ENCODE data around the gene GPD1. TPM values are rescaled to one million over a fixed set of nuclear protein-coding genes. Genes with fewer than 3 reads are reported as not detected.

The GPD1 gene
- total RNA-seq, 1 donor from 2014 or later = 0.91 TPM

DNA sequence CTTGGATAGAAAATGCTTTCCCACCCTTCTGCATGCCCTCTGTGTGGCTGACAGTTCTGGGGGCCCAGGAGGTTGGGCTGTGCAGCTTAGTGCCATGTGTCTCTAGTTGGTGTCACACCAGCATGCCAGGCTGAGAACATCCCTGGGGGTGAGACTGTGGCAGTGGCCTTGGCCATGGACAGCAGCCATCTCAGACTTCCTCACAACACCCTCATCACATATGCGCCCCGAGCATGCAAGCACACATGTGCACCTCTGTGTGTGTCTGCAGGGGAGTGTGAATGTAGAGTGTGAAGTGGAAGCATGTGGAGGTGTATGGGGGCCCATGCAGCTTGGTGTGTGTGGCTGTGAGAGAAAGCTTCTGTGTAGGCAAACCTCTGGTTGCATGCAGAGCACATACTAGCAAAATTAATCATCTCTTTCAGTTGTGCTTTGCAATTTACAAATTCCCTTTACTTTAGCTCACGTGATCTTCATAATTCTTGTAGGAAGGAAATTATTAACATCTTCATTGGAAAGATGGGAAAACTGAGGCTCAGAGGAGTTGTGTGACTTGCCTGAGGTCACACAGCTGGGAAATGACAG lies 38.0 kb upstream of the GPD1 start:
- Mint-ChIP-seq H3K4me1 (peaks cover 15% of the 10 kb centered on the region), H3K27me3 (peaks cover 5% of the 10 kb centered on the region), H3K36me3 (ENCODE audit: low read depth) (peaks cover 5% of the 10 kb centered on the region), H3K27ac (no peak overlapping the region), H3K4me3 (no peak overlapping the region), H3K9me3 (no peaks in the 10 kb centered on the region)
- DNase-seq = no peak
- intact Hi-C loops (cut with micrococcal nuclease) = no loop called here

DNA sequence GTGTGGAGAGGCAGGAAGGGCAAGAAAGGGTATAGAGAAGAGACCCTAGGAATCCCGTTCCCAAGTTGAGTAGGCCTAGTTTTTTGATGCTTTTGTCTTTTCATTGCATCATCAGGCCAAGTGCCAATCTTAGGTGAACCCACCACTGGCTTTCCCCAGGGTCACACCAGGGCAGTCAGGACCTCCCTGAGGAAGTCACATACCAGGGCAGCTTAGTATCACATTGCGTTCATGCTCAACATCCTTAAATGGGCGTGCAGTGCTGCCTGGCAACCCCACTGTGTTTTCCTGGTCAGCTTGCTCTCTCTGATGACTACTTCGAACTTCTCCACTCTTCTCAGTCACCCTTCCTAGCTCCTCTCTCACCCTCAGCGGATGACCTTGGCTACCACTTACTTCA lies 37.4 kb upstream of the GPD1 start:
- Mint-ChIP-seq H3K27ac (no peak overlapping the region), H3K4me1 (peaks cover 12% of the 10 kb centered on the region), H3K4me3 (no peak overlapping the region), H3K9me3 (no peaks in the 10 kb centered on the region), H3K36me3 (ENCODE audit: low read depth) (peaks cover 1% of the 10 kb centered on the region), H3K27me3 (peaks cover 4% of the 10 kb centered on the region)
- intact Hi-C loops (cut with micrococcal nuclease) = no loop called here
- DNase-seq = no peak

DNA sequence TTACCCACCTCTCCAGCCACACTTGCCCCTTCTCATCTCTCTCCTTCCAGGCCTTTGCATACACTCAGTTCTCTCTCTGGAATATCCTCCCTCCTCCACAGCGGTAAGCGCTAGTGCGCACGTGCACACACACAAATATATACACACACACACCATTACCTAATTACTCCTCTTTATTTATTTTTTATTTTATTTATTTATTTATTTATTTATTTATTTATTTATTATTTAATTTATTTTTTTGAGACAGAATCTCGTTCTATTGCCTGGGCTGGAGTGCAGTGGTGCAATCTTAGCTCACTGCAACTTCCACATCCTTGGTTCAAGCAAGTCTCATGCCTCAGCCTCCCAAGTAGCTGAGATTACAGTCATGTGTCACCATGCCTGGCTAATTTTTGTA lies 34.7 kb upstream of the GPD1 start:
- no peak for DNase-seq
- Mint-ChIP-seq H3K36me3 (ENCODE audit: low read depth) (no peaks in the 10 kb centered on the region), H3K4me1 (peaks cover 9% of the 10 kb centered on the region), H3K4me3 (no peak overlapping the region), H3K27me3 (no peaks in the 10 kb centered on the region), H3K27ac (no peak overlapping the region), H3K9me3 (no peaks in the 10 kb centered on the region)
- intact Hi-C loops (cut with micrococcal nuclease) = no loop called here

DNA sequence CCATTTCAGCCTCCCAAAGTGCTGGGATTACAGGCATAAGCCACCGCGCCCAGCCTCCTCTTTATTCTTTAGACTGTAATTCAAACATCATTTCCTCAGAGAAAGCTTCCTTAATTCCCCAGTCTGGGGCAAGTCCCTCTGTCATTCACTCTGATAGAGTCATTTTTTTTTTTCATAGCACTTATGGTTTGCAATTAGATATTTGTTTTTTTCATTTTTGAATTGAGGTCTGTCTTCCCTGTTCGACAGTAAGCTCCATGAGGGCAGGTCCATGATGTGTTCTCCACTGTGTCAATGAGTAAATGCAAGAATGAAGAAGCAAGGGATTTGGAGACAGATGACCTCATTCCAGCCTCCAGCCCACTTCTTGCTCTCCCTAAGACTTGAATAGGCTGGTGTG lies 34.3 kb upstream of the GPD1 start:
- Mint-ChIP-seq H3K9me3 (no peaks in the 10 kb centered on the region), H3K27me3 (no peaks in the 10 kb centered on the region), H3K36me3 (ENCODE audit: low read depth) (no peaks in the 10 kb centered on the region), H3K4me3 (no peak overlapping the region), H3K4me1 (peaks cover 9% of the 10 kb centered on the region), H3K27ac (no peak overlapping the region)
- no peak for DNase-seq
- intact Hi-C loops (cut with micrococcal nuclease) = no loop called here

DNA sequence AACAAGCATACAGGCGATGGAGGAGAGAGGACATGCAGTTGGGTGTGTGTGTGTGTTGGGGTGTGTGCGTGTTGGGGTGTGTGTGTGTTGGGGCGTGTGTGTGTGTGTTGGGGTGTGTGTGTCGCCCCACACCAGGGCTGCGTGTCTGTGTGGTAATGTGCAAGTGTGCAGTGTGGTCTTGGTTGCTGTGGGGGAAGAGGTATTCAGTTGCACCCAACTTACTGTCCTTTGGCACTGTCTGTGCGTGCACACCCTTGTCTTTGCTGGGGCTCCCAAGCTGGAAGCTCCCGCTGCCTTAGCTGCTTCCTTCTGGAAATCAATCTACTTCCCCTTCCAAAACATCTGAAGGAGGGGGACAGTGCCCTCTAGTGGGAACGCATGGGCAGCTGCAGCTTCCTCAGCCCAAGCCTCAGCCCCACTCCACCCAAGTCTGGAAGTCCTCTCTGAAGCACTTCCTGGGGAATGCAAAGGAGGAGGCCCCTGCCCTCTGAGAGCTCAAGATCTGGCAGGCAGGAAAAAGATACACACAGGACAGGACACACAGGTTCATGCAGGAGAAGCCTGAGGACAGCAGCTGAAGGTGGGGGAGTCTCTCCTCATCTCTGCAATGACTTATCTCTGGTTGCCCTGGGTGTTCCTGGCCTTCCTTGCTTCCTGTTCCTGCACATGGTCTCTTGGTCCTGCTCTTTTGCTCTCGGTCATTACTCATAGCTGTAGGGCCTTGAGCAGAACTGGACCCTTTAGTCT lies 33.3 kb upstream of the GPD1 start:
- Mint-ChIP-seq H3K4me1 (peaks cover 11% of the 10 kb centered on the region), H3K9me3 (no peaks in the 10 kb centered on the region), H3K27ac (no peak overlapping the region), H3K4me3 (no peak overlapping the region), H3K36me3 (ENCODE audit: low read depth) (no peaks in the 10 kb centered on the region), H3K27me3 (no peaks in the 10 kb centered on the region)
- peak; percentile 90 for DNase-seq
- intact Hi-C loops (cut with micrococcal nuclease) = loop anchor here (1.0 kb wide), 2 partner anchors 31 to 103 kb away; no protein-coding TSS in a partner anchor

DNA sequence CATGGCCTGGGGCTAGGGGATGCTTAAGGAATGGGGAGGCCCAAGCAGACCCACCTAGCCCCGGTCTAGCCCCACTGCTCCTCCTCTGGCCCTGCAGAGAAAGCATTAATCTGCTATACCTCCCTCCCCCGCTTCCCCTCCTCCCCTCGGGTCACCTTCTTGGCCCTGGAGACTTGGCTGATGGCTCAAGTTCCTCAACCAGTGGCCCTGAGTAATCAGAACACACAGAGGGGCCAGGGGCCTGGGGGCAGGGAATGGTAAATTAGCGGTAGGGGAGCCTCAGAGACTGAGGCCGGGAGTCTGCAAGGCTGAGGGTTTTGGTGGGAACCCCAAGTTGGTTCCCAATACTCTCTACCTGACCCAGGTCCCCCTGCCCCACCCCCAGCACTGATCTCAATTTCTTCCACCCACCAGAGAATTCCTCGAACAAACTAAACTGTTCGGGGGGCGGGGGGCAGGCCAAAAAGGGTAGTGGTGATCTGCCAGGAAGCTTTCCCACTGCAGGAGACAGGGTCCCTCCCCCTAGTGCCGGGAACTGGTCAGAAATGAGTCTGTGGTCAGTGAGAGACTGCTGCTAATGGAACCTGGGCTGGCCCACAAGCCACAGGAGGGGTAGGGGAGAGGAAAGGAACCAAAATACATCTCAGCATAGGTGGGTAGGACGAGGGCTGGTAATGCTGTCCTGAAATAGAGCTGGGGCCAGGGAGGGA lies 31.5 kb upstream of the GPD1 start:
- no peaks in the 10 kb centered on the region for H3K9me3 Mint-ChIP-seq
- no peaks in the 10 kb centered on the region for H3K27me3 Mint-ChIP-seq
- intact Hi-C loops (cut with micrococcal nuclease) = no loop called here
- H3K4me1 Mint-ChIP-seq = peaks cover 12% of the 10 kb centered on the region
- no peak for DNase-seq
- no peak overlapping the region for H3K4me3 Mint-ChIP-seq
- H3K36me3 Mint-ChIP-seq (ENCODE audit: low read depth) = no peaks in the 10 kb centered on the region
- H3K27ac Mint-ChIP-seq = no peak overlapping the region

DNA sequence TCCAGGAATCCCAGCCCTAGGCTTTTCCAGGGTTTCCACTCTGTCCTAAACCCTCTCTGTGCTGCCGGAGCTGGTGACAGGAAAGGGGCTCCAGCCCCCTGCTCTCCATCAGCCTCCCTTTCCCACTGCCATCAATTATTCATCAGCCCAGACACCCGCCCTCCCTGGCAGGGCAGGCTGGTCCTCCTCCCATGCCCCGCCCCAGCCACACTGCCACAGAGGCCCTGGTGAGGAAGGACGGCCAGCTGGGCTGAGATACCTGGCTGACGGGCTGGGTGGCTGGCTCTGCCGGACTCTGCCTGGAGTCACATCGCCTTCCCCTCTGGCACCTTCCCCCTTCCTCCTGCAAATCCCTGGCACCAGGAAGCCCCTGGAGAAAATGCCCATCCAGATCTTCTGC lies 30.6 kb upstream of the GPD1 start:
- Mint-ChIP-seq H3K27ac (no peak overlapping the region), H3K4me1 (peaks cover 12% of the 10 kb centered on the region), H3K9me3 (no peaks in the 10 kb centered on the region), H3K27me3 (no peaks in the 10 kb centered on the region), H3K4me3 (no peak overlapping the region), H3K36me3 (ENCODE audit: low read depth) (no peaks in the 10 kb centered on the region)
- no peak for DNase-seq
- intact Hi-C loops (cut with micrococcal nuclease) = no loop called here

DNA sequence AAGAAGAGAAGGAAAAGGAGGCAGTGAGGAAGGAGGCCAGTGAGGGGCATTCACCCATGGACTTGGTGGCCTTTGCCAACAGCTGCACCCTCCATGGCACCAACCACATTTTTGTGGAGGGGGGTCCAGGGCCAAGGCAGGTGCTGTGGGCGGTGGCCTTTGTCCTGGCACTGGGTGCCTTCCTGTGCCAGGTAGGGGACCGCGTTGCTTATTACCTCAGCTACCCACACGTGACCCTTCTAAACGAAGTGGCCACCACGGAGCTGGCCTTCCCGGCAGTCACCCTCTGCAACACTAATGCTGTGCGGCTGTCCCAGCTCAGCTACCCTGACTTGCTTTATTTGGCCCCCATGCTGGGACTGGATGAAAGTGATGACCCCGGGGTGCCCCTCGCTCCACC lies 30.1 kb upstream of the GPD1 start:
- intact Hi-C loops (cut with micrococcal nuclease) = no loop called here
- H3K27me3 Mint-ChIP-seq = no peaks in the 10 kb centered on the region
- H3K36me3 Mint-ChIP-seq (ENCODE audit: low read depth) = no peaks in the 10 kb centered on the region
- peaks cover 12% of the 10 kb centered on the region for H3K4me1 Mint-ChIP-seq
- DNase-seq = no peak
- H3K4me3 Mint-ChIP-seq = no peak overlapping the region
- no peak overlapping the region for H3K27ac Mint-ChIP-seq
- no peaks in the 10 kb centered on the region for H3K9me3 Mint-ChIP-seq

DNA sequence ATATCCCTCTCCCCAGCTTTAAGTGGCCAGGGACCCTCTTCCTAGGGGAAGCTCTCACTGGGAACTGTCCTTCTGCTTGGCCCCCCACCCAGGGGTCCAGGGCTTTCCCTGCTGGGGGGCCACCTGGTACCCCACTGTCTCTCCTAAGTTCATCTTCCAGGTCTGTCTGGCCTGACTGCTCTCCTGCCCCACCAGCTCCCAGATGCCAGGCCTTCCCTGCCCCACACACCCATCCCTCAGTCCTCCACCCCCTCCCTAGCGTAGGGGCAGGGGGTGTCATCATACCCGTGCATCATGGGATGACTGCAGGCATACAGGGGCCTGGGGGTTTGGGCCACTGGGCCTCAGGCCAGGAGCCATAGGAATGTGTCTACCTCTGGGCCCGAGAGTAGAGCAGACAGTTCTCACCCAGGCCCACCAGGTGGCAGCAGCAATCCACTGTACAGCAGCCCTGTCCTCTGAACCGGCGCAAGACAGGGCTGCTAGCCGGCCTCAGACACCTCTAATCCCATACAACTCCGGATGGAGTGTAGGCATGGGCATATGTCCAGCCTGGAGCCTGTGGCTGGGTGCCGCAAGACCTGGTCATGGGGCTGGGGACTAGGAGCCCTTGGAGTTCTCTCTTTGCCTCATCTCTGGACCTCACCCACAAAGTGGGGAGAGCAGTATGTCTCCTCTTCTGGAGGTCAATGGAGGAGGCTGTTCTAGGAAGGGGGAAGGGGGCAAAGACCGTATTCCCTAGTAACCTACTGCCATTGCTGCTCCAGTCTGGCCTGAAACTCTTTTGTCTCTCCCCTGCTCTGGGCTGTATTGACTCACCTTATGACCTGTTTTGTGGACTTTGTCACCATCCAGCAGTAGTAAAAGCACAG lies 28.6 kb upstream of the GPD1 start:
- intact Hi-C loops (cut with micrococcal nuclease) = loop anchor here (1.0 kb wide), 1 partner anchor 100 kb away; no protein-coding TSS in a partner anchor

DNA sequence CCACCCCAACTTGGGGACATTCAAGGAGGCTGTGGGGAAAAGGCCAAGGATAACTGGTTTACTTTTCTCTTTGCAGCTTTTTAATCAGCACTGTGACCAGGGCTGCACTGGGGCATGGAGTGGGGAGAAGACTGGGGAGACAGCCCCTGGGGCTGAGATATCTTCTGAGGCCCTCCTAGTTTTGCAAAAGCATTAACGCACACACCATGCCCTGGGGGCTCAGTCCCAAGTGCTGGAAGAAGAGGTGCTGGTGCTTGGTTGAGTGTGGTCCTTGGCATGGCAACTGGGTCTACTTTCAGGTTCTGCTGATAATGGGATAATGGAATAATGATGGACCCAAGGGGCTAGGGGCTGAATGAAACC lies 28.0 kb upstream of the GPD1 start:
- intact Hi-C loops (cut with micrococcal nuclease) = loop anchor here (1.0 kb wide), 1 partner anchor 100 kb away; no protein-coding TSS in a partner anchor
- Mint-ChIP-seq H3K4me1 (peaks cover 7% of the 10 kb centered on the region), H3K36me3 (ENCODE audit: low read depth) (no peaks in the 10 kb centered on the region), H3K9me3 (no peaks in the 10 kb centered on the region), H3K27me3 (no peaks in the 10 kb centered on the region), H3K27ac (no peak overlapping the region), H3K4me3 (no peak overlapping the region)
- no peak for DNase-seq

More for the DNA sequence above, 28.6 kb upstream of the GPD1 start:
- DNase-seq = peak; percentile 94
- Mint-ChIP-seq H3K9me3 (no peaks in the 10 kb centered on the region), H3K27me3 (no peaks in the 10 kb centered on the region), H3K4me1 (peaks cover 13% of the 10 kb centered on the region), H3K36me3 (ENCODE audit: low read depth) (no peaks in the 10 kb centered on the region), H3K4me3 (no peak overlapping the region), H3K27ac (peak overlapping the region; percentile 41)

DNA sequence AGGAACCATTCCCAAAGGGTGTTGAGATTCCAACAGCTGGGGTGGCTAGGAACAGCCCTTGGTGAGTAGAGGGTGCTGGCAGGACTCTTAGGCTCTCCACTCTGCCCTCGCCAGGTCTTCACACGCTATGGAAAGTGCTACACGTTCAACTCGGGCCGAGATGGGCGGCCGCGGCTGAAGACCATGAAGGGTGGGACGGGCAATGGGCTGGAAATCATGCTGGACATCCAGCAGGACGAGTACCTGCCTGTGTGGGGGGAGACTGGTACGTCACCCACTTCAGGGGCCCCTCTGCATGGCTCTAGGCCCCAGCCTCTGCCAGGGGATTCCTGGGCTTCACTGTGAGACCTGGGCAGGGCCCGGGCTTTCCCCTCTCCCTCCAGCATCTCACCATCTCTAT lies 26.7 kb upstream of the GPD1 start:
- Mint-ChIP-seq H3K27me3 (no peaks in the 10 kb centered on the region), H3K4me1 (peaks cover 5% of the 10 kb centered on the region), H3K27ac (no peak overlapping the region), H3K4me3 (no peak overlapping the region), H3K9me3 (no peaks in the 10 kb centered on the region), H3K36me3 (ENCODE audit: low read depth) (no peaks in the 10 kb centered on the region)
- intact Hi-C loops (cut with micrococcal nuclease) = no loop called here
- no peak for DNase-seq

DNA sequence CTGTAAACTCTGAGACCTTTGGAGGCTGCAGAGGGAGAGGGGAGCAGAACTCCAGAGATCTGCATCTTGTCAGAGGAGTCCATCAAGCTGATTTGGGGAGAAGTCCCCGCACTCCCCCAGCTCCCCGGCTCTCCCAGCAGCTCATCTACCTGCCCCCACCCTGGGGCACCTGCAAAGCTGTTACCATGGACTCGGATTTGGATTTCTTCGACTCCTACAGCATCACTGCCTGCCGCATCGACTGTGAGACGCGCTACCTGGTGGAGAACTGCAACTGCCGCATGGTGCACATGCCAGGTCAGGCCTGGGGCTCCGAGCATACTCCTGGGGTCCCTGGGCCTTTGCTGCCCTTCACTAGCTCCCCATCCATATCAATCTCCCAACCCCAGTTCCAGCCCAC lies 25.5 kb upstream of the GPD1 start:
- Mint-ChIP-seq H3K27me3 (no peaks in the 10 kb centered on the region), H3K4me3 (no peak overlapping the region), H3K27ac (no peak overlapping the region), H3K4me1 (peaks cover 5% of the 10 kb centered on the region), H3K9me3 (no peaks in the 10 kb centered on the region), H3K36me3 (ENCODE audit: low read depth) (no peaks in the 10 kb centered on the region)
- intact Hi-C loops (cut with micrococcal nuclease) = no loop called here
- no peak for DNase-seq

DNA sequence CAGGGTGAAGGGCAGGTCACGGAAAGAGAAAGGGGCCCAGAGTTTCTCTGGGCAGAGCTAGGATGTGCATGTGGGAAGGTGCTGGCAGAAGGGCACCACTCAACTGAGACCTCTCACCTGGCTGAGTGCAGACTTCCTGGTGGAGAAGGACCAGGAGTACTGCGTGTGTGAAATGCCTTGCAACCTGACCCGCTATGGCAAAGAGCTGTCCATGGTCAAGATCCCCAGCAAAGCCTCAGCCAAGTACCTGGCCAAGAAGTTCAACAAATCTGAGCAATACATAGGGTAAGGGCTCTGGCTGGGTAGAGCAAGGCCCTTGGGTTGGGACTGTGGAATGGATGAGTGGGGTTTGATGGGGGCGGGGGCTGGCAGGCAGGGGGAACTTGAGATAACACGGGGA lies 24.0 kb upstream of the GPD1 start:
- Mint-ChIP-seq H3K36me3 (ENCODE audit: low read depth) (no peaks in the 10 kb centered on the region), H3K4me3 (no peak overlapping the region), H3K9me3 (no peaks in the 10 kb centered on the region), H3K27ac (no peak overlapping the region), H3K27me3 (no peaks in the 10 kb centered on the region), H3K4me1 (peaks cover 8% of the 10 kb centered on the region)
- no peak for DNase-seq
- intact Hi-C loops (cut with micrococcal nuclease) = no loop called here

Data from activated CD4-positive, alpha-beta T cell treated with anti-CD3 and anti-CD28 coated beads, Interleukin-2, amount 10 ng/mL, durations not matched to agents 24 days and 14 days (primary cell).